HG03354 (cell line): ENCODE measurements around the gene CD82.
A peak's percentile ranks its signal among the peaks of the same experiment; 100 is the strongest.
"Not testable (repeated sequence)": the region's sequence is repeated elsewhere in the genome, so short reads cannot be mapped to it uniquely, and the experiment has no call there.

ENCODE experiments used
- ATAC-seq: cut with Tn5 transposase; IDR thresholded peaks from one replicate; pipeline ENCODE4 v1.9.1; 2021; ENCODE audit warnings: mild to moderate bottlenecking; ENCODE audit not compliant: unreplicated experiment, poor library complexity, severe bottlenecking

The CD82 gene

DNA sequence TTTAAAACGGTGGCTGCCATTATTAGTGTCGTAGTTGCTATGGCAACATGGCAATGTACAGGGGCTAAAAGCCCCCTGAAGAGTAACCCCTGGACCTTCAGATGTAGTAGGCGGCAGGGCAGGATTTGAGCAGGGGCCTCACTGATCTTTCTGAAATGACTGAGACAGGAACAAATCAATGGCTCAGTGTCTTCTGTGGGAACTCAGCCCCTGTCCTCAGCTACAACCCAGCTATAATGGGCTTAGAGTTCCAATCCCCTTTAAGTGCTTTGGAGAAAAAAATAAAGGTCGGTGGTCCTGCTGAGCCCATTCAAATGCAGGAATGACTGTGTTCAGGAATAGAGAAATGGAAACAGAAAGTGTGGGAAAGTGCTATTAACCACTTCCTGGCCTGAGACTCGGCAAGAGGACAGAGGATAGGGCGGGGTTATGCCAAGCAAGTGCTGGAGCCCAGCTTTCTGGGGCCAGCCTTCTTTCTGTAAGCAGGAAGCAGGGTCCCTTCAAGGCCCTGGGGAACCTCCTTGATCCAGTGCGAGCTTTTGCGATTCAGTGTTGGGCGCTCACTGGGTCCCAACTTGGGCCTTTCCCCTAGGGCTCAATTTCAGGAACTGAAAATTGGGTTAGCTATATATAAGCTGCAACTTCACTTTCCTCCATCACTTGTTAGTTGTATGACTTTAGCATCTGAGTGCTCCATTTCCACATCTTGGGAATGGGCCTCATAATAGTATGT lies 6.1 kb upstream of the CD82 start:
- peak; percentile 85 for ATAC-seq

DNA sequence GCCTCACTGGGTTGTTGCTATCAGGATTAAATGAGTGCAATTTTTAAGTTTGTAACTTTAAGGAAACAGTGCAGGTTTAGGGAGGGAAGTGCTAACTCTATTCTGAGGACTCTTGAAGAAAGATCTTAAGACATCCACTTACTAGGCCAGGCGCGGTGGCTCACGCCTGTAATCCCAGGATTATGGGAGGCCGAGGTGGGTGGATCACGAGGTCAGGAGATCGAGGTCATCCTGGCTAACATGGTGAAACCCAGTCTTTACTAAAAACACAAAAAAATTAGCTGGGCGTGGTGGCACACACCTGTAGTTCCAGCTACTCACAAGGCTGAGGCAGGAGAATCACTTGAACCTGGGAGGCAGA lies 5.5 kb upstream of the CD82 start:
- not testable (repeated sequence) for ATAC-seq

DNA sequence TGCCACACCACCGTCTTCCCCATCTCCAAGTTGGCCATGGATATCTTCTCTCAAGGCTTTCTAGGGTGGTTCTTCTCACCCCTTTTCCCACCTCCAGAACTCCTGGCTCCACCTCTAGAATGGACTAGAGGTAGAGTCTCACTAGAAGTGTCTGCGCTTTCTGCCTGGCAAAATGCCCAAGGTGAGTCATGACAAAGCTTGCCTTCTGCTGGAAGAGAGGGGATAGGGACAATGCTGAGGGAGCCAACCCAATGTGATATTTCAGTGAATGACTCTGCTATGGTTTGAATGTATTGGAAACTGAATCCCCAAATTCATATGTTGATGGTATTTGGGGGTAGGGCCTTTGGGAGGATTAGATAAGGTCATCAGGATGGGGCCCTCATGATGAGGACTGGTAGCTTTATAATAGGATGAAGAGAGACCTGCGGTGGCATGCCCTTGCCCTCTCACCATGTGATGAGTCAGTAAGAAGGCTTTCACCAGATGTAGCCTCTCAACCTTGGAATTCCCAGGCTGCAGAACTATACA lies 4.1 kb upstream of the CD82 start:
- no peak for ATAC-seq

DNA sequence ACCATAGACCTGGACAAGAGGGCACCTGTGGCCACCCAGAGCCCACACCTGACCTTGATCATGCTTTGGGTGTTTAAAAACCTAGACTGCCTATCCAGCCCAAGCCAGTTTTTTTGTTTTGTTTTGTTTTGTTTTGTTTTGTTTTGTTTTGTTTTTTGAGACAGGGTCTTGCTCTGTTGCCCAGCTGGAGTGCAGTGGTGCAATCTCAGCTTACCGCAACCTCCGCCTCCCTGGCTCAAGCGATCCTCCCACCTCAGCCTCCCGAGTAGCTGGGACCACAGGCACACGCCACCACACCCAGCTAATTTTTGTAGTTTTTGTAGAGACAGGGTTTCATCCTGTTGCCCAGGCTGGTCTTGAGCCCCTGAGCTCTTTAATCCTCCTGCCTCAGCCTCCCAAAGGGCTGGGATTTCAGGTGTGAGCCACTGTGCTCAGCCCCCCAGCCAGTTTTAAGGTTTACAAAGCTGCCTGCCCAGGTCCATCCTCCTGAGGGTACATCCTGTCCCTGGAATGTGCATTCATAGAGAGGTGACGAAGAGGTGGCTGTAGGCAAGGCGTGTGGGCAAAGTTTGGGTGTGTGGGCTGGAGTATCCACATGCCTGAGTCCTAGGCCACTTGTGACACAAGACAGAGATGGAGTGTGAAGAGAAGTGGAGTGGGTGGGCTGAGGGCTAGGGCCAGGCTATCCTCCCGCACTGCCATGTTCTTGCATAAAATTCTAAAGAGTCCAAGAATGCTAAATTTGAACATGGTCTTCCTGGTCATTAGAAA lies 3.3 kb upstream of the CD82 start:
- no peak for ATAC-seq

DNA sequence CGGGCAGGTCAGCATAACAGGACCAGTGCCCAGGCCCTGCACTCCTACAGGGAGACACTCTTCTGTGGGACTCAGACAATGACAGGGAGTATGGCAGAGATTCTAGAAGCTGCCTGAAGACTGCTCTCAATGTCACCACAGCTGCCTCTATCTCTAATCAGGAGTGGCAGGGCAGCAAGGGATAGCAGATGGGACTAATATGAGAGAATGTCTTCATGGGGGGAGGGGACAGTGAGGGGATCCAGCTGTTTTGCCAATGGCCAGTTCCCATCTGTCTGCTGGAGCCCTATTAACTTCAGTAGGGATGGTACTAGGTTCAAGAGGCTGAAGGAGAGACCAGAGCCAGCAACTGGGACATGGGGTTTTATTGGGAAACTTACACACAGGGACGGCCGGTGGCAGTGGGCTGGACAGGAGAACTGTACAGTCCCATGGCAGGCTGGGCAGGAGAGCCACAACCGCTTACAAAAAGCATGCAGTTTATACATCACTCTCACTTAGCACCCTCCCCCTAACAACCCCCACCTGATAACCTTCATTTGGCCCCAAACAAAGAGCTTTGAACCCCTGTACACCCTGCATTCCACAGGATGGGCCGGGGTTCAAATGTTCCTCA lies 2.5 kb upstream of the CD82 start:
- no peak for ATAC-seq

DNA sequence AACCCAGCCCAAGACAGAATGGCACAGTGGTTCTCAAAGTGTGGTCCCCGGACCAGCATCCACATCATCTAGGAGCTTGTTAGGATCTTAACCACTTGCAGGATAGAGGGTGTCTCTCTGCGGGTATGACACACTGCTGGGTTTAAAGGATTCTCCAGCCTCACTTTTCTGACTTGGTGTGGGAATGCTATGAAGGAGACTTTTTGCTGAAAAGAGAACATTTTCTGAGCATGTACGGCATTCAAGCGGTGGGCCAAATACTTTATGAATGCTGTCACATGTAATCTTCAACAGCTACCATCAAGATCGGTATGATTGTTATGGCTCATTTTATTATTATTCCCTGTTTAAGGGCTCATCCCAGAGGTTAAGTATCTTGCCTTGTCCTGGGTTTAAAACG lies 1.8 kb upstream of the CD82 start:
- no peak for ATAC-seq

DNA sequence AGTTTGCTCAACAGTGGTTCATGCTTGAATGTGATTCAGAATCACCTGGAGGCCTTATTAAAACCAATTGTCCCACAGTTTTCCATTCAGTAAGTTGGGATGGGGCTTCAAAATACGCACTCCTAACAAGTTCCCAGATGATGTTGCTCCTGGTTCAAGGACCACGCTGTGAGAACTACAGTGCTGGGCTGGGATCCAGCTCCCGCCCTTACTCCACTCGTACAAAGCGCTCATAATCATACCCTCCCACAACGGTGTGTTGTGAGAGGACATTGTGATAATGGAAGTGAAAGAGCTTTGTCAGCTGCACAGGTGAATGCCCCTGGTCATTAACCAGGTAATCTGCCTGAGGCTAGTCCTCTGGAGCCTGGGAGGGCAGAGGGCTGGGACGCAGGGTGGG lies 1.3 kb upstream of the CD82 start:
- ATAC-seq, result no peak

DNA sequence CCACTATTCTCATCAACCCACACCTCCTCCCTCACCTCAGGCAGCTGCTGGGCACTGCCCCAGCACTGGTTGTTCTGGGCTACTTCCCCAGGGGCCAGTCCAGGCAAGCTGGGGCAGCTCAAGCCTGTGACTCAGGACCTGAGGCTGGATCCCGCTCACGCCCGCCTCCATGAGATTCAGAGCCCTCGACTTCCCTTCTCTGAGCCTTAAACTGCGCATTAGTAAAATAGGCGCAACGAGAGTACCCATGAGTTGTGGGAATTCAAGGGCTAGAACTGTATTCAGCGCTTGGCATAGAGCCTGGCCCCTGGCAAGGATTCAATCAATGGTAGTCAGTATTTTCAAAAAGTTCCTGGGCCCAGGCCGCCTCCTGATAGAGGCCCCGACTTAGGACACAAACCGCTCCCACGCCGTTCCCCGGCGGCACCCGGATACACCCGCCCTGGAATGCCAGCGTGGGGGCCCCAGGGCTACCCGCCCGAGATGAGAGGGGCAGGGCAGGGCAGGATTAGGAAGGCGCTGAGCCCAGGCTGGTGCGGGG lies 723 bp upstream of the CD82 start:
- ATAC-seq, result no peak

DNA sequence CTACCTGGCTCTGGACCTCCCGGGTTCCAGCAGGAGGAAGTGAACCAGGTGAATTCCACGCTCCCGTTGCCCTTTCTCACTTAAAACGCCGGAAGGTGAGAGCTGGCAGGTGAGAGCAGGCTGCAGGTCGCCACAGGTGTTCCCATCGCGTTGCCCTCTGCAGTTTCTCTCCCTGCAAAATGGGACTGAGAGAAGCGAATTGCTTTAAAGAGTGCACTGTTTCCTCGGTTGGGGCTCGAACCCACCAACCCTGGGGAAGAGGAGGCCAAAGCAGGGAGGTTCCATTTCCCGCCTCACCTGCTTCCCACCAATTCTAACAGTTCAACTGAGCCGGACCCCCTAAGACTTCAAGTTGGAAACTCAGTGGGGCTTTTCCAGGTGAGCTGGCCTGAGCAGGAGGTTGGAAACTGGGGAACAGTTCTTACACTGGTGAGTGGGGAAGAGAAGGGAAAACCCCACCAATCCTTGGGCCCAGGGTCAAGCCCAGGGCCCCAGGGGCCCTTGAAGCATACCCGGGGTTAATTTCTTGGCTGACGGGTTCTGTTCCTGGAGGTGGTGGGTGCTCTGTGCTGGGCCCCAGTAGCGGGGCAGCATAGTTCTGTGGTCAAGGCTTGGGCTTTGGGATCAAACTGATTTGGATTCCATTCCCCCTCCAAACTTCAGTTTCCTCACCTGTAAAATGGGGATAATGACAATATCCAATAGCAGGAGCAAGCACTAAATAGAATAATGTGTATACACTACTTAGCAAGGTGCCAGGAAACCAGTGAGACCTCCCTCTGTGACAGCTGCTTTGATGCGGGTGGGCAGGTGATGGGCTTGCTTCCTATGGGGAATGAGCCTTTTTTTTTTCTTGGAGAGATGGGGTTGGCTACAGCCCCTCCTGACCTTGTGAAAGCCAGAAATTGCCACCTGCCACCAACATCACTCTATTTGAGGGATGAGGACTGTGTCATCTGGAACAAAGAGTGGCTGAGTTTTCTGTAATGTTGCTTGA lies 788 bp downstream of the CD82 start:
- ATAC-seq, result no peak

DNA sequence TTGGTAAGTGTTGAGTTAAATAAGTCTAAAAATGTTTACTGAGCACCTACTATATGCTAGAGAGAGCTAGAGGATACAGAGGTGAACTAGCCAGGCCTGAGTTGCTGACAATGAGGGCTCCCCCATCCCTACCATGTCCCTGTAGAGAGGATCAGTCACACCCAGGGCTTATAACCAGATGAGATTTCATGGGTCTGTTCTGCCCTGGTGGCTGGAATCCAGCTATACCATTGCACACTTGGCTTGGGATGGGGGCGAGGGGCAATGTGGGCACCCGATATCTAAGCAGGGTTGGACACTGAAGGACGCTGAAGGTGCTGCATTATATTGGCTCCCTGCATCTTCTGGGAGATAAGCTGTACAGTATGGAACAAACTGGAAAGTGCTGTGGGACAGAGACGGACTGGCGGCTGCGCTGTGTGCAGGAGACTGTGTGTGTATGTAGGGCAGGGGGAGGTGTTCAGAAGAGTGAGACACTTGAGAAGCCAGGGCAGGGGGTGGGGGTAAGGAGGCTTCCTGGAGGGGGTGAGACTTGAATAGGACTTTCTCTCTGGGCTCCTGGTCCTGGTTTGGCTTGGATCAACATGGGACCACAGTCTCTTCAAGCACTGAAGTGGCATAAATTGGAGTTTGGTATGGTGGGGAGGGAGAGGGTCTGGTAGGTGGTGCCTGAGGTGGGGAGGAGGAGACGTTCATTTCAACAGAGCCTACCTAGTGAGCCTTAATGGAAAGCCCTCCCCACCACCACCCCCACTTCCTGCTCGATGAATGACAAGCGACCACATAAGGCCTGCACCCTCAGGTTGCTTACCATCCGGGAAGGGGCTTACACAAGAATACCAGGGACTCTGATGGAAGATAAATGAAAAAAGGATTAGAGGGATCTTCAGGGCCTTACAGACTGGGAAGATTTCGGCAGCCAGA lies 1.8 kb downstream of the CD82 start:
- ATAC-seq, result no peak

DNA sequence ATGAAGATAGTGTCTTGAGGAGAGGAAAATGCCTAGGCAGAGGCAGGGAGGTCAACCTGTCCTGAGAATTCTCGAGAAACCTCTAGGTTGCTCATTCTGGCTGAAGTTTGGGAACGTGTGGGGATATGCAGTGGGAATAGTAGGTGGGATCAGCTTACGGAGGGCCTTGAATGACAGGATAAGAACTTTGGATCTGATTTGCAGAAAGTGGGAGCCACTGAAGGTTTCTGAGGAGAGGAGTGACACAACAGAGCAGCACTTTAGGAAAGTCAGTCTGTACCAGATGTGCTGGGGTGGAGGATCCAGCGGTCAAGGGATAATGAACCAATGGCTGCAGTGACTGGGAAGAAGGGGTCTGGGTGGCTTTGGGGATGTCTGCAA lies 2.4 kb downstream of the CD82 start:
- no peak for ATAC-seq

DNA sequence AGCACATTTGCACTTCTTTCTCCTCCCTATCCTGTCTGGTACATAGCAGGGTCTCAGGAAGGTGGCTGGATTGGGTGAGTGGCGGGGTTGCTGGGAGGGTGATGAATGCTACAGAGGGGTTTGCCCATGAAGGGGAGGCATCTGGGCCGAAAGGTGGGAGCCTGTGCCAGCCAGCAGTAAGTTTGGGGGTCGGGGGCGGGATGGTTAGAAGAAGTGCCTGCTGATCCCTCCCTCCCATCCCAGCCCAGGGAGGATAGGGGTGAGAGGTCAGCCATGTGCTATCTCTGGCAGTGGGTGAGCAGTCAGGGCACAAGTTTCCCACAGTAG lies 2.8 kb downstream of the CD82 start:
- ATAC-seq, result no peak

DNA sequence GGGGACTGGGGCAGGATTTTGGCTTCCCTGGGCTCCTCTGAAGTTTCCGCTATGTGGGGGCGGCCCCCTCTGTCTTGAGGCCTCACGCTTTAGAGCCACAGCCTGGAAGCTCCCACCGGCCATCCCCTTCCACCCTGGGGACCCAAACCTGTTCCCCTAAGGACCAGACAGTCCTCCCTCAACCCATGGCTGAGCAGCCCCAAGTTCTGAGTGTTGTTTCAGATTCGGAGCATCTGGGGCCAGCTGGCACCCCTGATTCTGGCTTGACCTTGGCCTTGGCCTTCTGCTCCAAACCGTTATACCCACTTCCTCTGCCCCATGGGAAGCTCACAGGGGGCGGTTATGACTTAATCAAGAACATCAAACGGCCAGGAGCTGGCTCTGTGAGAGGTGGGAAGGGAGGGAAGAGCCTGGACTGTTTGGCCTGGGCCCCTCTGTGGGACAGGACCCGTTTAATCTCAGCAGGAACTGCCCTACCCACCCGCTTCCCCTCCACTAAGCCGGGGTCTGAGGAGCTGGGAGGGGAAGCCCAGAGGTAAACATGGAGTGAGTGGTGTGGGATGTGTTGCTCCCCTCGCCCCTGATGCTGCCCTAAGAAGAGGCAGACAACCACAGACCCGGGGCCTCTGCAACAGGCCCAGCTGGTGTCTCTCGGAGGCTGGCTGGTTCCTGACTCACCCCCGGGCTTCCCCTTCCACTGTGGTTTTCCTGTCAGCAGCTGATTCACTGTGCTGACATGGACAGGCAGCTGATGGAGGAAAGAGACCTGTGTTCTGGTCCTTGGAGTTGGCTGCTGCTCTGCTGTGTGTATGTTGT lies 3.4 kb downstream of the CD82 start:
- peak; percentile 50 for ATAC-seq

DNA sequence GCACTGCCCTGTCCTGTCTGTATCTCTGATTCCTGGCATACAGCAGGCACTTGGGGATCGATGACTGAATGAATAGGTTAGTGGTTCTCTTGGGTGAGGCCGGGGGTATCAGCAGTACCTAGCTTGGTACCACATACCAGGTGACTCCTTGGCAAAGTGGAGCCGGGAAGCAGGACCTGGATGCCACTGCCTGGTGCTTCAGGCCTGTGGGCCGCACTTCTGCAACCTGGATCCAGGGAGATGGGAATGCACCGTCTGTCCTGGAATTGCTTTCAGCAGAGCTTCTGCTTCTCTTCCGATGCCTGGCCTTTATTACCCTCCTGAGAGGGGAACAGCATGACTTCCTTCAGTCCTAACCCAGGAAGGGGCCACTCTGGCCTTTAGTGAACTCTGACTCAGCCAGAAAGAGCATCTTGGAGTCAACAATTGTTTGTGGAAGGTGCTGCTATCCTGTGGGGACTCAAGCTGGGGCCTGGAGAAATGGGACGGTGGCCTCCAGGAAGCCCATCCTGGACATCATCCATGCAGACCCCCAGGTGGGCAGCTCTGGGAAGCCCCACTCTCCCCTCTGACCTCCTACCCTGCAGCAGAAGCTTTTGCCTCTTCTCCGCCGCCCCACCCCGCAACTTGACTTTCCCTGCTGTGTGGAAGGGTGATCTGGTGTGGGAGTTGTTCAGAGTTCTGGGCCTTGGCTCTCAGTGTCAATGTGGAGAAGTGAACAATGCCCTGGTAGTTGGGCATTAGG lies 5.1 kb downstream of the CD82 start:
- no peak for ATAC-seq

DNA sequence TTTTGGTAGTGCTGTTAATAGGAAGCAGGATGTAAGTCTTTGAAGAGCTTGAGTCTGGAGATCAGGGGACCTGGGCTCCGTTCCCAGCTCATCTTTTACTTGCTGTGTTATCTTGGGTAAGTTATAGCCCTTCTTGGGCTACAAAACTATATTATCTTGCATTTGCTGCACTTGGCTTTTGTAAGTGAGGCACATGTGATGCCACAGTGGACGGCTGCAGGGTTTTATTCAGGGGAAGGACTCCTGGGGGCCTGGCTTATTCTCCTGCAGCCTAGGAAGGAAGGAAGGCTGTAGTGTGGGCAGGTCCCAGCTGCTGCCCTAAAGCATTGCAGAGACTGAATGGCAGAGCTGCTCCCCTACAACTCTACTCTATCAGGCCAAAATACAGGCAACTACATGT lies 6.4 kb downstream of the CD82 start:
- no peak for ATAC-seq

DNA sequence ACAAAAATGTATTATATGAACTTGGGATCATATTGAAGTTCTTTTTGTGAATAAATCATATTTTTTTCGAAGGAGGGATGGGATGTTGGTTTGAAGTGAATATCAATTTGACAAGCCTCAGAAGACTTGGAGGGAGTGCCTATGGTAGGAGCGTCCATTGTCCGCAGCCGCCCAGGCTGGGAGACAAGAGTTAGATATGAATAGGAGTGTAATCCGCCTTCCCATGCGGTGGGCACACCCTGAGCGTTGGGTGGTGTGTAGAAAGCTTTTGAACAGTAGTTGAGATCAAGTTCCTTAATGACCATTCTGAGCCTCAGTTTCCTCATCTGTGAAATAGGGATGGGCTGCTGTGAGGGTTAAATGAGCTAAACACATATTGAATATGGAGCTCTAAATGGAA lies 7.0 kb downstream of the CD82 start:
- ATAC-seq, result no peak

DNA sequence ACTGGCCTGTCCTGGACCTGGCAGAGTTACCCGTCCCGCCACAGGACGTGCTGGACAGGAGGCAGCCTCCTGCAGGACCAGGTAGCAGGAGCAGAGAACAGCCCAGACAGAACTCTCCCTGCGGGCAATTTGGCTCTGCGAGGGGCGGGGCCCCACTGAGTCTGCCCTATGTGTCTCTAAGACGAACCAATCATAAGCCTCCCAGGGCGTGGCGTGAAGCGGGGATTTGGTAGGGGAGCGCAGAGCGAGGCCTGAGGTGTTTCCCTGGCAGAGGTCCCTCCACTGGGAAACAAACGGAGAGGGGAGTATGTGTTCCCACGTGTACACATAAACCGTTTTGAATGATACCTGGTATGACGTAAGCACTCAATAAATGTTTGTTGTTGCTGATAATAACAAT lies 7.4 kb downstream of the CD82 start:
- no peak for ATAC-seq
